AG20443 (cell line): ENCODE measurements around the gene CEPT1.

Experiments
- DNase-seq: peaks from one replicate; pipeline ENCODE4 v3.0.0; 2012; ENCODE audit warnings: low spot score, mixed read lengths

Gene CEPT1

GRCh38 chr1:111227851-111228747 is 88.1 kb downstream of the CEPT1 start:
- DNase-seq: peak; percentile 91

- DNase-seq: no peak
Observed at GRCh38 chr1:111228748-111229126, 88.7 kb downstream of the CEPT1 start.

GRCh38 chr1:111232134-111232533 is 92.1 kb downstream of the CEPT1 start:
- no peak for DNase-seq

- no peak for DNase-seq
Observed at GRCh38 chr1:111234258-111234657, 94.2 kb downstream of the CEPT1 start.
